Measurements from ENCODE around the gene TMEM108.

- TF ChIP-seq, protein P1, sequence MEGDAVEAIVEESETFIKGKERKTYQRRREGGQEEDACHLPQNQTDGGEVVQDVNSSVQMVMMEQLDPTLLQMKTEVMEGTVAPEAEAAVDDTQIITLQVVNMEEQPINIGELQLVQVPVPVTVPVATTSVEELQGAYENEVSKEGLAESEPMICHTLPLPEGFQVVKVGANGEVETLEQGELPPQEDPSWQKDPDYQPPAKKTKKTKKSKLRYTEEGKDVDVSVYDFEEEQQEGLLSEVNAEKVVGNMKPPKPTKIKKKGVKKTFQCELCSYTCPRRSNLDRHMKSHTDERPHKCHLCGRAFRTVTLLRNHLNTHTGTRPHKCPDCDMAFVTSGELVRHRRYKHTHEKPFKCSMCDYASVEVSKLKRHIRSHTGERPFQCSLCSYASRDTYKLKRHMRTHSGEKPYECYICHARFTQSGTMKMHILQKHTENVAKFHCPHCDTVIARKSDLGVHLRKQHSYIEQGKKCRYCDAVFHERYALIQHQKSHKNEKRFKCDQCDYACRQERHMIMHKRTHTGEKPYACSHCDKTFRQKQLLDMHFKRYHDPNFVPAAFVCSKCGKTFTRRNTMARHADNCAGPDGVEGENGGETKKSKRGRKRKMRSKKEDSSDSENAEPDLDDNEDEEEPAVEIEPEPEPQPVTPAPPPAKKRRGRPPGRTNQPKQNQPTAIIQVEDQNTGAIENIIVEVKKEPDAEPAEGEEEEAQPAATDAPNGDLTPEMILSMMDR (IDR thresholded peaks at IDR 0.05; ENCODE audit: poor library complexity, severe bottlenecking): no peak
- TF ChIP-seq TAF1 (IDR thresholded peaks at IDR 0.05; ENCODE audit: low read depth) (no peak), MXI1 (conservative IDR thresholded peaks at IDR 0.05; ENCODE audit: poor library complexity, severe bottlenecking) (no peak), POLR2AphosphoS5 (IDR thresholded peaks at IDR 0.05) (no peak), EP300 (conservative IDR thresholded peaks at IDR 0.05; ENCODE audit: poor library complexity, severe bottlenecking) (no peak), EZH2 (IDR thresholded peaks at IDR 0.05; ENCODE audit: borderline replicate concordance, insufficient read depth, low read length, poor library complexity, severe bottlenecking) (no peak), RAD21 (conservative IDR thresholded peaks at IDR 0.05) (no peak), SMC3 (conservative IDR thresholded peaks at IDR 0.05; ENCODE audit: poor library complexity) (no peak)
Observed at GRCh38 chr3:133256787-133257483, 218.7 kb downstream of the TMEM108 start.

Data from neural cell (in vitro differentiated cells).